NCI-H526 treated with DMSO at 0.1 percent for 48 hours (cell line): ENCODE data around the gene ESYT3.
"Not testable (repeated sequence)": the region's sequence is repeated elsewhere in the genome, so short reads cannot be mapped to it uniquely, and the experiment has no call there.

Source experiments
- DNase-seq: peaks from one replicate; lab custom pipeline; 2025; lab: John Stamatoyannopoulos, UW

Gene ESYT3

DNA sequence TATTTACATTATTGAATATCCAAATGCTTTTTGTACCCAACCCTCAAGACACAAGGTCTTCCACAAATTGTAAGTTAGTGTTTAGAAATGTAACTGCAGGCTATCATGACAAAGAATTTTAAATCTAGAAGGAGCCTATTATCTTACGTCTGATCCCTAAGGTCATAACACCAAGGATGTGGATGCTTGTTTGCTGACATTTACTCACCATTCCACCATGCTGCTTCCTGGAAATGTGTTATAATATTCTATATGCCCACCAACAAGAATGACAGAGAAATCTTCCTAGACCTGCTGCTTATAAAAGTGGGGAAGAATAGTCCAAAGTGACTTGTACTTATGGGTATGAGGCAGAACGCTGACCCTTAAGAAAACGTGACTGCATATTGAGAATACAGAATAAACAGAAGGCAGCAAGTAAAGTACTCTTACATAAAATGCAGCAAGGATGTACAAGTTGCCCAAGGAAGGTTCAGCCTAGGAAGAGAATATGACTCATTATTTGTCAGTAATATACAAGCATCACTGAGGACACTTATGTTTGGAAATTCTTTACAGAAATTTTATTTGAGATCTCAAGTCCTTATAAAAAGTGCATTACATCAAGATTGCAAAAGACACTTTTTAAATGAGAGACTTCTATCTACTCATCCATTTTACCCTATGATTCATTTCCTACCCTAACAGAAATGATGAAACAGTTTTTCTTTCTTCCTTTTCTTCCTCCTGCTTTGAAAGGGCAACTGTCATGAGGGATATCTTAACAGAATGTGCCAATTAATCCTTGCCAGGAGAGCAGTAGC lies 59.6 kb downstream of the ESYT3 start:
- DNase-seq: no peak

DNA sequence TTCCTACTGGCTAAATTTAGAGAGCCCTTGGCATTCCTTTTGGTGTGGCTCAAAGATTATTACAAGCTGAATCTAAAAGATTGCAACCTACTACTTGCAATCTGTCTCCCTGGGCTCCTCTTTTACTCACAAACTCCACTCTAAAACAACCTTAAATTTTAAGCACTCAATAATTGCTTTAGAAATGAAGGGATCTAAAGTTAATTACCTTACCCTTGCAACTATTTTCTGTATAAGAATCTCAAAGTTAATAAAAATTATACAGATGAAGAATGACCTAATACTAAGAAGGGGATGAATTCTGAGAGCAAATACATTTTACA lies 60.2 kb downstream of the ESYT3 start:
- no peak for DNase-seq

DNA sequence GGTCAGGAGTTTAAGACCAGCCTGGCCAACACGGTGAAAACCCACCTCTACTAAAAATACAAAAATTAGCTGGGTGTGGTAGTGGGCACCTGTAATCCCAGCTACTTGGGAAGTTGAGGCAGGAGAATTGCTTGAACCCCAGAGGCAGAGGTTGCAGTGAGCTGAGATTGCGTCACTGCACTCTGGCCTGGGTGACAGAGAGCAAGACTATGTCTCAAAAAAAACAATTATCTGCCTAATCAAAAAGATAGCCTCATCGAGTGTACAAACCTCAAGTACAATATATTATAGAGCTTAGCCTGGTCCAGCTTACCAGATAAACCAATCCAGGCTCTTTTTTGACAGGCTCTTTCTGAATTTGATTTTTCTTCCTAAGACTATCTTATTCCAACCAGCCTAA lies 61.2 kb downstream of the ESYT3 start:
- DNase-seq: not testable (repeated sequence)

DNA sequence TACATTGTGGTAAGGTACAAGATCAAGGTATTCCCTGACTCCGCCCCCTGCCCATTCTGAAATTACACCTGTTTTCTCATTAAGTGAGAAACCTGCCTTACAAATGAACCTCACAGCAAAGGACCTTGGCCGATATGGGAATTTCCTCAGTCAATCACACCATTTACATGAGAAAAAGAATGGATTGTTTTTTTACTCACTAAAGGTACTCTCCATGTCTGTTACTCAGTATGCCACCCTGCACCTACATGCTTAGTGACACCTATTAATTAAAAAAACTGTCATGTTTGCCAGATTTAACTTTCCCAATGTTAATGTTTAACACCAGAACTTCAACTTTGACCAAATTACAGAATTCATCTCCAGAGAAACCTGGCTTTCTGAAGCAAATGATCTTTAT lies 62.0 kb downstream of the ESYT3 start:
- DNase-seq: no peak

DNA sequence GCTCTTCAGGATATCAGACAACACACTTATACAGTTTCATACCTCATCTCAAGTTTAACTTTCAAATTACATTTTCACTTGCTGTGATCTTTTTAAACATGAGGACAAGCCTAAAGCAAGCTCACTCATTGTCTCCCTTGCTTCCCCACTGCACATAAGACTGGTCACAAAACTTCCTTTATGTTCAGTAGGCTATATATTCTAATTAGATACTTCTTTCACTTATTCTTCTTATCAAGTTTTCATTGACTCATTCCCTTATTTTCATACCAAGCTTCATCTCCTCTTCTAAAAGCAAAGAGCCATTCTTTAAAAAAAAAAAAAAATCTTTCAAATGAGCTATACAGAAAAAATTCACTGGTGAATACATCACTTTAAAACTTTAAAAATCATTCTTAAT lies 62.6 kb downstream of the ESYT3 start:
- no peak for DNase-seq

DNA sequence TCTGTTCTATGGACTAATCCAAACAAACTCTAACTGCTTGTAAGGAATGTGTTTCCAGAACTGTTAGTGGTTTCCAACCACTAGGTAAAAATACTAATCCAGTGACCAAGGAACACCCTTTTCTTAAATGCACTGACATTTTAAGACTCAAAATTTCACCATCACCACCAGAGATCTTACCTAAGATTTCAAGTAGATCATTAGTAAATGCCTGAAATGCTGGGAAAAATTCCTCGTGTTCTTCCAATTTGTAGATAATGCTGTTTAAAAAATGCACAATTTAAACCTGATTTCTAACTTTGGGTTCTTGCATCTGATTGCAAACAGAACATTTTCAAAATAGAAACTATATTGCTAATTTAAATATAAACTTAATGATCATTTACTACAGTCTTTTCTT lies 63.4 kb downstream of the ESYT3 start:
- DNase-seq: no peak

- no peak for DNase-seq
Observed at GRCh38 chr3:138498991-138499390, 64.6 kb downstream of the ESYT3 start.

DNA sequence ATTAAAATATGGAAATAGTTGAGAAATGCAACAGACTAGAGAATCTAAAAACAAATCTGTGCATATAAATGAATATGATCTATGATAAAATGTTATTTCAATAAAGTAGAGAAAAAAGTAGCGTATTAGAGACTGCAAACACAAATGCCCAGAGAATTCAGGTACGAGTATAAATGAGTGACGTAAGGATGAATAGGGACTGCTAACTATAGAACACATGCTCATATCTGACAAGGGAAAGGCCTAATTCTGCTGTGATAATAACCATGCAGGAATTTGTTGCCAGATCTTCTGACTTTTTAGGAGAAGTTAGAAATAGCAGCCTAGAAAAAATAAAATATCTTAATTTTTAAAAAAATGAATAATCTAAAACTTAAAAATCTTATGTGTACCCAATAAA lies 73.1 kb downstream of the ESYT3 start:
- DNase-seq: no peak

DNA sequence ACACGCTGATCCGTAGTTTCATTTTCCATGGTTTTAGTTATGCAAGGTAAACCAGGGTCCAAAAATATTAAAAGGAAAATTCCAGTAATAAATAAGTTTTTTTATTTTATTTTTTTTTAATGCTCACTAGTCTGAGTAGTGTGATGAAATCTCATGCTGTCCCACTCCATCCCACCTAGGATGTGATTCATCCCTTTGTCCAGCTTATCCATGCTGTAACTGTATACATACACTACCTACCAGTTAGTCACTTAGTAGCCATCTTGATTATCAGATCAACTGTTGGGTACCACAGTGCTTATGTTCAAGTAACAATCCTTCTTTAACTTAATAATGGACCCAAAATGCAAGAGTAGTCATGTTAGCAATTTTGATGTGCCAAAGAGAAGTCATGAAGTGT lies 75.2 kb downstream of the ESYT3 start:
- DNase-seq: no peak

DNA sequence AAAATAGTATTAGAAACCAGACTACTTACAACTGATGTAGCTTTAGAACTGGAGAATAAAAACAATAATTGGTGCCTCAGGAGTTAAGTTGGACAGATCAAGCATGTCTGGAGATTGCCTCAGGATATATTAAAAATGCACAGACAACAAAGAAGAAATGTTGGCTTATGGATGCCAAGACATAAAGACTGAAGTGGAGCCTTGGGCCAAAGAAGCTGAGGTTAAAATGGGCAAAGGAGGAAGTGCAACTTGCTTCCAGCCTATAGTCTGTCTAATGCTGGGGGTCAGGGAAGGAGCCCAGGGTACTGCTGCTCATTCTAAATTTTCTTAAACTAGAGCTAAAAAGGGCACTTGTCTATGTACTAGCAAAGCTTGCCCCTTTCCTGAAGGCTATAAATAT lies 77.5 kb downstream of the ESYT3 start:
- no peak for DNase-seq

DNA sequence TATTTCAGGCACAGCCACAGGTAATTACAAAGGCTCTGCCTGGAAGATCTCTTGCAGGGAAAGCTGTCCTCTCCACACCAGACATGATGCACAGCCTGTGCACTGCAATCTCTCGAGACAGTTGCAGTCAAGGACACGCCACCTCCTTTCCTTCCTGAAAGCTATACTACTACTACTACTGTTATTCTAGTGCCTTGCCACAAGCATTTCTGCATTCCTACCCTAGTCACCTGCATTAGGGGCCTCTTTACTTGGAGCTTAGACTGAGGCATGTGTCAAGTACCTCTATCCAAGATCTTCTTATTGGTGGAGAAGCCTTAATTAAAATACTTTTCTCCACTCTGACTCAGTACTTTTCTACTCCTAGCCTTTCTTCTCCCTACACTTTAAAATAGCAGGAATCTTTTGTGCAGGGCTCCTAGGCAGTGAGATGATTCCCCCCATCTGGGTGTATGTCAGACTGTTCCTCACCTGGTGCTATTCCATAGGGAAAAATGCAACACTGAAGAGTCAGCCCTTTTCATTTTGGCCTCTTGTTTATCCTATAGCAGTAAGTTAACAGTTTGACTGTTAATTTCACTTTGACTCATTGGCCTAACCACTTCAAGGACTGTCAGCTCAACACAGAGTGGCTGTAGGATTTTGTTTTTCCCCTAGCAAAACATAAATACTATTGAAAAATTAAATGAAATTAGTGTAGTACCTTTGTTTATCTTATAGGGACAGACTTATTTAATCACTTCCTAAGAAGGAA lies 78.9 kb downstream of the ESYT3 start:
- DNase-seq: no peak

DNA sequence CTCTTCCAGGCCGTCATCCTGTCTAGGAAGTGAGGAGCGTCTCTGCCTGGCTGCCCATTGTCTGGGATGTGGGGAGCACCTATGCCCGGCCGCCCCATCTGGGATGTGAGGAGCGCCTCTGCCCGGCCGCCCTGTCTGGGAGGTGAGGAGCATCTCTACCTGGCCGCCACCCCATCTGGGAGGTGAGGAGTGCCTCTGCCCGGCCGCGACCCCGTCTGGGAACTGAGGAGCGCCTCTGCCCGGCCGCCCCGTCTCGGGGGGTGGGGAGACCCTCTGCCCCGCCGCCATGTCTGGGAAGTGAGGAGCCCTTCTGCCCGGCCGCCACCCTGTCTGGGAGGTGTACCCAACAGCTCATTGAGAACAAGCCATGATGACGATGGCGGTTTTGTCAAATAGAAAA lies 87.0 kb downstream of the ESYT3 start:
- DNase-seq: not testable (repeated sequence)
